Right kidney (tissue), 9 donors: Measurements from ENCODE around the gene DIO2.

Experiments
- DNase-seq: peaks from one replicate; pipeline ENCODE4 v3.0.0-alpha.2; 2016
- long read RNA-seq, 8 donors: transcript quantifications; one replicate each; lab custom pipeline, GENCODE V29; 2026

Gene DIO2
- long read RNA-seq, donor 1: 0 reads
- long read RNA-seq, donor 2: 0 reads
- long read RNA-seq, donor 3: 0 reads
- long read RNA-seq, donor 4, full-length matches to known transcripts: 1 of 1 reads
- long read RNA-seq, donor 4, partial matches to known transcripts: 0 of 1 reads
- long read RNA-seq, donor 4, other reads (novel, unspliced or antisense): 0 of 1 reads
- long read RNA-seq, donor 5: 0 reads
- long read RNA-seq, donor 6: 0 reads
- long read RNA-seq, donor 7: 0 reads
- long read RNA-seq, donor 8: 0 reads

DNA sequence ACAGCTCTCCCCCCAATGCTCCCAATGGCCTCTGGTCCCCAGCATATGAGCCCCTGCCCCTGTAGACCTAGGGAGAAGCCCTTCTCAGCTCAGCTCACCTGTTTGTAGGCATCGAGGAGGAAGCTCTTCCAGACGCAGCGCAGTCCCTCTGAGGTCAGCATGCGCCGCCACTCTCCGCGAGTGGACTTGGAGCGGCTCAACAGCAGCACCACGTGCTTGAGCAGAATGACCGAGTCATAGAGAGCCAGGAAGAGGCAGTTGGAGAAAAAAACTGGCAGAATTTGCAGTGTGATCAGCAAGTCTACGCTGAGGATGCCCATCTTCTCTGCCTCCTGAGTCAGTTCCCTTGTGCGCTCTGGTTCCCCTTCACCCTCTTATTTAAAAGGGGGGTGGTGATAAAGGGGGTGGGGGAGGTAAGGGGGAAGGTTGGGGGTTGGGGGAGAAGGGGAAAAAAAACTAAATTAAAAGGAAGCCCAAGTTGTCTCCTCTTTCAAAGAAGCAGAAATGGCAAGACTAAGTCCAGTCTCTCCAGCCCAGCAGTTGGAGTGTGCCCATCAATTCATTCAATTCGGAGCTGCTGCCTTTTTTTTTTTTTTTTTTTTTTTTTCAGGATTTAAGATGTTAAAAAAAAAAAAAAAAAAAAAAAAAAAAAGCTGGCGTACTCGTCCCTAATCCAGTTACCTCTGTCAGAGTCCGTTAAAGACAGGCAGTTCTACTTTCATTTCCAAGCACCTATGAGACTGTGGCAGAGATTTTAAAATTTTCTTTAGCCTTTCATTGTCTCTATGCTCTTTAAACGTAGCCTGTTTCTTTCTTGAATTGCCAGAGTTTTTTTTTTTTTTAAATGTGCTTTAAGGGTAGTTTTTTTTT is at the start of gene DIO2:
DIO2 (minus strand) TSS at position 352 of the 870 bp plus-strand sequence; CDS start at position 320, 32 bp downstream.
- no peak for DNase-seq

GRCh38 chr14:80260645-80261044 is 49.3 kb upstream of the DIO2 start:
- no peak for DNase-seq

DNA sequence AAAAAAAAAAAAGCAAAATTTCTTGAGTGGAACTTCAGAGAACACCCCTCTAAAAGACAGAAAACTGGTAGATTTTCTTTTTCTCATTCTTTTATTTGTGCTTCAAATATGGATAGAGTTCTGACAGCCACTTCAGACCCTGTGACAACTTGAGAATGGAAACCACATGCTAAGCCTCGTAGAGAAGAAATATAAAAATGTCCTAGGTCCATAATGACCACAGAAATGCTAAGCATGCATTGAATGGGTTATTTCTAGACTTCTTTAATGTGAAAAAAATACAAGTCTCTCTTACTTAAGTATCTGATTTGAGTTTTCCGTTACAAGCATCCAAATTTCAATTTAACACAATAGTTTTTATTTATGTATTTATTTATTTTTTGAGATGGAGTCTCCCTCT is 28.3 kb upstream of the DIO2 start:
- no peak for DNase-seq

- no peak for DNase-seq
Observed at GRCh38 chr14:80237143-80237542, 25.8 kb upstream of the DIO2 start.

DNA sequence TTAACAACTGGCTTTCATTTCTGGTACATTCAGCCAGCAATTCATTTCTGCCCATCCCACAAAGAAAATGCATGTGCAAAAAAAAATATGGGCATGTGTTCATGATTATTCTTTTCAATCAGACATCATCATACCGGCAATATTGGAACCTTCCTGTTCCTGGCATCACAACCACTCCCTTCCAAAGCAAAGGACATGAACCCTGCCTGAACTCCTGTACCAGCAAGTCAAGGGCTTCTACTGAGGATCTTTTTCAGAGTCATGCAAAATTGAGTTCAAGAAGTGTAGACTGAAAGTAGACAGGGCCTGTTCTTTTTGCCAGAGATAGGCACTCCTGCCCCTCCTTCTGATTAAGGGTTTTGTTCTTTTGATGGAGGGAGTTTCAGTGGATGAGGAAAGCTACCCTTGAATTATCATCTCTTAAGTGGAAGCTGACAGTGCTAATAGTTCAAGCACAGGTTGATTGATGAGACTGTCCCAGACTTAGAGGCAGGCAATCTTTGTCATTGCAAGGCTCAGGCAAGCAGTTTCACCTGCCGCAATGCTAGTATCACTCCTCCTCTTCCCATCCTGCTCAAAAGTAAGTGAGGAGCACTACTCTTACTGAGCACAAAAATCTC is 22.3 kb upstream of the DIO2 start:
- DNase-seq: no peak

DNA sequence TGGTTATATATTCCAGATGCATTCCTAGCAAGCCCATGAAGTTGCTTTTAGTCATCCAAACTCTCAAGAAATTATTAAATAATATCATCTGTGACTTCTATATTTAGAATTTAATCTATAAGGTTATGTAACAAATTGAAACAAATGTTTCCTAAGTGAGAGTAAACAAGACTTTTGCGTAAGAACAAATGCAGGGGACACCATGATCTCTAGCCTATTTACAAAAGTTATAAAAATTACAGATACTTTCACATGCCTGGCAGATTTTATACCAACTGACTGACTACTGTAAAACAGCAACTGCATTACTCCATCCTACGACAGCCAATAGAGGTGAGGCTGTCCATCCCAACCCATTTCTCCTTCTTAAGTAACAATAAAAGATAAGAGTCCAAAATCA is 20.4 kb upstream of the DIO2 start:
- DNase-seq: no peak

GRCh38 chr14:80223696-80224465 is 12.6 kb upstream of the DIO2 start:
- DNase-seq: no peak

GRCh38 chr14:80216818-80217217 is 5.5 kb upstream of the DIO2 start:
- no peak for DNase-seq

- no peak for DNase-seq
Observed at GRCh38 chr14:80215756-80216581, 4.7 kb upstream of the DIO2 start.

DNA sequence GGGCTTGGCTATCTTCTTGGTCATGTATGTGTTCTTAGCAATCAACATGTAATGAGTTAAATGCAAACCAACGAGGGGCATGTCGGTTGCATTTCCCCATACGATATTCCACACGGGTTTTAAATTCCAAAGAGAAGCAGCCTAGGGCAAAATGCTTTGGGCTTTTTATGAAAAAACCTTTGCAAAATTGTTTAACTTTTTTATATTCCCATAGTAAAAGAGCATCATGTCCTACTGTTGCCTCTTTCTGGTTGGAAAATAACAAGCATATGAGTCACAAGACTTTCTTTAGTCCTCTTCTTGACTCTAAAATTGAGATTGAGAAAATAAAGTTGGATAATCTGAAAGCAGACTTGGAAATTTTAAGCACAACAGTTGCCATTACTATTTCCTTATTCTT is 3.8 kb upstream of the DIO2 start:
- no peak for DNase-seq

GRCh38 chr14:80213602-80214001 is 2.3 kb upstream of the DIO2 start:
- DNase-seq: no peak

DNA sequence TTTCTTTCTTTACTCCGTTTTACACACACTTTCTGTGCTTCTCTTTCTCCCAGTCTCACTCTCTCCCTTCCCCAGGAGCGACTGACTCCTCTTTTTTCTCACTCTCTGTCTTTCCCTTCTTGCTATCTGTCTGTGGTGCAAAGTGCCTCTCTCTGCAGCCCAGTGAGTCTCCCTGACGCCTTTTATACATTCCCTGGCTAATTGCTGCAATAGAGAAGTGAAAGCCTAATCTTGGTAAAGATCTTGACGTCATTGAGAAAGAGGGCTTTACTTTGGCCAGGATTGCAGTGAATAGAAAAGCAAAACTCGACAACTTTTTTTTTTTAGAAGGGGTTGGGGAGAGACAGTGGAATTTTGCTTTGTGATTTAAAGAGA is 706 bp upstream of the DIO2 start:
- peak; percentile 29 for DNase-seq

GRCh38 chr14:80208461-80208860 is 2.8 kb downstream of the DIO2 start:
- DNase-seq: no peak

- DNase-seq: no peak
Observed at GRCh38 chr14:80206351-80207080, 4.8 kb downstream of the DIO2 start.

DNA sequence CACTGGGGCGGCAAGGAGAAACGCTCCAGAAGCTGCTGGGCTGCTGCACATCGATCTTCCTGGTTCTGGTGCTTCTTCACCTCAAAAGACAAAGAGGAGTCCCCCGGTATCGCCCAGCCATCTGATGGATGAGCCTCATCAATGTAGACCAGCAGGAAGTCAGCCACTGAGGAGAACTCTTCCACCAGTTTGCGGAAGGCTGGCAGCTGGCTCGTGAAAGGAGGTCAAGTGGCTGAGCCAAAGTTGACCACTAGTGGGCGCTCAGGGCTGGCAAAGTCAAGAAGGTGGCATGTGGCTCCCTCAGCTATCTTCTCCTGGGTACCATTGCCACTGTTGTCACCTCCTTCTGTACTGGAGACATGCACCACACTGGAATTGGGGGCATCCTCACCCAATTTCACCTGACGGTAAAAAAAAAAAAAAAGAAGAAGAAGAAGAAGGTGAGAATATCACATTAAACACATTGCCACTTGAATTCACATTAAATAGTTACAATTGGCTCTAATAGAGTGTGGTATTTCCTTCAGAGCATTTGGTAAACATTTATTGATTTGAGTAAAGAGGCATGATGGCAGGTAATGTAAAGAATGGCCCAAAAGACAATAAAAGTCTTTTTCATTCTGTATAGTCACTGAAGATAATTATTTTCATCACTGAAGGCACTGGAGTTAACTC is 8.3 kb downstream of the DIO2 start:
- no peak for DNase-seq

DNA sequence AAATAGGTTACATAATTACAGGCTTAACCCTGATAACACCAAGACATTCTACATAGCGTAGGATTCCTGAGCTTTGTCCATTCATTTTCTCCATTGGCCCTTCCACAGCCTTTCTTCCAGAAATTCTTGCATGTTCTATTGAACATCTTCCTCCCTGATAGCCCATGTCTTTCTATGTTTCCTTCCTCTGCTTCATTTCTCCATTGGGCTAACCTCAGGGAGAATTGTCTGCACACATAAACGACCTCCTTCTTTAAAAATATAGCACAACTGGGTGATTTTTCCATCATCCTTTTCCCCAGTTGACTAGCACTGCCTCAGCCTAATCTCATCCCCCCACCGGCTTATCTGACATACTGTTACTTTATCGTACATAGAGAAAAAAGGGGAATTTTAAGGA is 11.2 kb downstream of the DIO2 start:
- DNase-seq: no peak

- no peak for DNase-seq
Observed at GRCh38 chr14:80188571-80188970, 22.7 kb downstream of the DIO2 start.

- DNase-seq: no peak
Observed at GRCh38 chr14:80186301-80186800, 25.0 kb downstream of the DIO2 start.

DNA sequence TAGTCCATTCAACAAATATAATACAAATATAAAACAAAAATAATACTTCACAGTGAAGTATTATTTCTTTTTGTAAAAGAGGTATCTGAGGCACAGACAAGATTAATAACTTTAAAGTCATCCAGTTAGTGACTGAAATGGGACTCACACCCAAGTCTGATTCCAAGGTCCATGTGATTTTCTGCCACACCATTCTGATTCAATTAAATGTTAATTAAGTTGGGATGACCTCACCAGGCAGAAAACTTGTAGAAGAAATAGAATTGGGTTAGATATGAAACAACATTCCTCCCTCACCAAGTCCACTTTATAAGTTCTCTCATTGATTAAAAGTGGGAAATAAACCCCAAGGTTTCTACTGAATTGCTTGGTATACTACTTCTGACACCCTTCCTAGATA is 34.4 kb downstream of the DIO2 start:
- DNase-seq: no peak

- no peak for DNase-seq
Observed at GRCh38 chr14:80172375-80173051, 38.8 kb downstream of the DIO2 start.
